Pulmonary artery endothelial cell (primary cell): Measurements from ENCODE around the gene CLP1. TPM values are rescaled to one million over a fixed set of nuclear protein-coding genes. Genes with fewer than 3 reads are reported as not detected.

Experiments used
- DNase-seq: peaks from one replicate; pipeline ENCODE4 v3.0.0-alpha.2; 2011; ENCODE audit warnings: low read depth, low spot score
- total RNA-seq: library from RNA; depleted of rRNA; stranded (reverse); fragments of >200 nt; gene quantifications from 2 replicates; pipeline ENCODE4 v1.2.3, GENCODE V29; 2014

Gene CLP1
- total RNA-seq: 22.9 and 26.0 TPM in 2 replicates

- DNase-seq: peak; percentile 96
Observed at GRCh38 chr11:57657194-57658022, at the start of gene CLP1. Gene CLP1 (plus strand): TSS chr11:57657762. CDS start chr11:57659477, 1,715 bp downstream.

GRCh38 chr11:57610170-57610569 is 47.4 kb upstream of the CLP1 start:
- no peak for DNase-seq

DNA sequence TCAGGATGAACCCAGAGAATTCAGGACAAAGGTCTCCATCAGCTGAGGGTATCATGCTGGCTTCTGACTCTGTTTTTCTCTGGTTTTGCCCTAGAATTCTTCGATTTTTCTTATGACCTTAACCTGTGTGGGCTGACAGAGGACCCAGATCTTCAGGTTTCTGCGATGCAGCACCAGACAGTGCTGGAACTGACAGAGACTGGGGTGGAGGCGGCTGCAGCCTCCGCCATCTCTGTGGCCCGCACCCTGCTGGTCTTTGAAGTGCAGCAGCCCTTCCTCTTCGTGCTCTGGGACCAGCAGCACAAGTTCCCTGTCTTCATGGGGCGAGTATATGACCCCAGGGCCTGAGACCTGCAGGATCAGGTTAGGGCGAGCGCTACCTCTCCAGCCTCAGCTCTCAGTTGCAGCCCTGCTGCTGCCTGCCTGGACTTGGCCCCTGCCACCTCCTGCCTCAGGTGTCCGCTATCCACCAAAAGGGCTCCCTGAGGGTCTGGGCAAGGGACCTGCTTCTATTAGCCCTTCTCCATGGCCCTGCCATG is 43.3 kb upstream of the CLP1 start:
- no peak for DNase-seq

DNA sequence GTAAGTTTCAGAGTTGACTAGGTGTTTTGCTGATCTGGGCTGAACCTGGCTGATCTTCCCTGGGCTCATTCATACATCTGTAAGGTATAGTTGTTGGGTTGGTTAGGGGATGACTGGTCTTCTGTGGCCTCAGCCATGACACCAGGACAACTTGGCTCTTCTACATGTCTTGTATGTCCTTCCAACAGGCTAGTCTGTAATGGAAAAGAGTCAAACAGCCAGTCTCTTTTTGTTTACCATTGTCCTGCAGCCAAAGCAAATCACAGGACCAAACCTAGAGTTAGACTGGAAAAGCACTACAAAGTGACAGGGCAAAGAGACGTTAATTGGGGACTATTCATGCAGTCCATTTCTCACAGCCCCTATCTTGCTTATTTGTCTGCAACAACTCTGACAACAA is 42.3 kb upstream of the CLP1 start:
- no peak for DNase-seq

DNA sequence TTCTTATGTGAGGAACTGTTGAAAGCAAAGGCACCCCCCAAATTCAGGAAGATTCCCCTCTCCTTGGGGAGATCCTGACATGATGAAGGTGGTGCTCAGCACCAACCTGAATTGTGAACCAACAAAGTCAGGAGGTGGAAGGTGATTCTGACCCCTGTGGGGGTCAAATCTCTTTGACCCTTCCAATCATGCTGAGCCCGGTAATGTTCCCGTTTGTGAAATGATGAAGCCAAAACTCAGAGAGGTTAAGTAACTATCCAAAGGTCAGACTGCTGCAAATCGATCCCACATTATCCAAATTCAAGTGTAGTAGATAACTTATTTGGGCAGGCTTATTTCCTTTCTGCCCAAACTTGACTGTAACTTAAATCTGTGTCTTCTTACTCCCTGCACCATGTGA is 41.0 kb upstream of the CLP1 start:
- DNase-seq: no peak

DNA sequence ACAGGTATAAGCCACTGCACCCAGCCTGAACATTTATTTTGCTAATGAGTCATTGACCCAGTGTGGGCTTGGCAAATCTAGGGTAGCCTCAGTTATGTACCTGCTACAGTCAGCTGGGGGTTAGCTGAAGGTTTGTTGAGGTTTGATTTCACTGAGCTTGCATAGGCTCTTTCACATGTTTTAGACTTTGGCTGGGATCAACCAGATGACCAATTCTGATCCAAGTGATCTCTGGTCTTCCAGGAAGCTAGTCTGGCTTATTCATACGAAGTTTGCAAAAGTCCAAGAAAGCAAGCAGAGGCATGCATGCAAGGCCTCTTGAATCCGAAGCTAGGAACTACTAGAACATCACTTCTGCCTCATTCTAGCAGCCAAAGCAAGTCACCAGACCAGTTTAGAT is 39.1 kb upstream of the CLP1 start:
- no peak for DNase-seq

GRCh38 chr11:57619331-57619730 is 38.2 kb upstream of the CLP1 start:
- DNase-seq: no peak

- DNase-seq: no peak
Observed at GRCh38 chr11:57620467-57620866, 37.1 kb upstream of the CLP1 start.

- no peak for DNase-seq
Observed at GRCh38 chr11:57622263-57622662, 35.3 kb upstream of the CLP1 start.

GRCh38 chr11:57624864-57625263 is 32.7 kb upstream of the CLP1 start:
- DNase-seq: no peak

DNA sequence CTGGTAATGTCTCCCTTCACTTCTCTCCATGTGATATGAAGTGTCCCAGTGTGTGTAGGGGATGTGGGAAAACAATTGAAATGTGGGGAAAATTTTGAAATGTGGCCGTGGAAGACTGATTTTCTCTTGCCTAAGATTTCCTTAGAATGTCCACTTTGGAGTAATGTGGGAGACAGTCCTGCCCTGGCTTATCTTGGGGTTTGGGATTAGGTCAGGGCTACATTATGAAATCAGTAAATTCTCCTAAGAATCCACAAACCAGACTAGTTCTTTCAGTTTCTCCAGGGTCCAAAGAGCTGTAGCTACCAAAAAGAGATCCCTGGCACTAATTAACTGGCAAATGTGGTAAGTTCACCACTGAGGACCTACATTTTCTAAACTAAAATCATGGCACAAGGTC is 30.7 kb upstream of the CLP1 start:
- DNase-seq: no peak

GRCh38 chr11:57630171-57630570 is 27.4 kb upstream of the CLP1 start:
- DNase-seq: no peak

DNA sequence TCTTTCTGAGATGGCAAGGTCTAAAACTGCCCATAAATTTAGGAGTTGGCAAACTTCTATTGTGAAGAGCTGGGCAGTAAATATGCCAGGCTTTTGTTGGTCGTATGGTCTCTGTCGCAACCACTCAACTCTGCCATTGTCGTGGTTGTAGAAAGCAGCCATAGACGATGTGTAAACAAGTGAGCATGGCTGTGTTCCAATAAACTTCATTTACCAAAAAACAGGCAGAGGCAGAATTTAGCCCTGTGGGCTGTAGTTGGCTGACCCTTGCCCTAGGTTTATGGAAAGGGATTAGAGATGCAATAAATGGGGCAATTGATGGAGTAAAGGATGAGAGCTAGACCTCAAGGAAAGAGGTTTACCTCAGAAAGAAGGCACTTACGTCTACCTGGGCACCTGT is 25.4 kb upstream of the CLP1 start:
- no peak for DNase-seq

DNA sequence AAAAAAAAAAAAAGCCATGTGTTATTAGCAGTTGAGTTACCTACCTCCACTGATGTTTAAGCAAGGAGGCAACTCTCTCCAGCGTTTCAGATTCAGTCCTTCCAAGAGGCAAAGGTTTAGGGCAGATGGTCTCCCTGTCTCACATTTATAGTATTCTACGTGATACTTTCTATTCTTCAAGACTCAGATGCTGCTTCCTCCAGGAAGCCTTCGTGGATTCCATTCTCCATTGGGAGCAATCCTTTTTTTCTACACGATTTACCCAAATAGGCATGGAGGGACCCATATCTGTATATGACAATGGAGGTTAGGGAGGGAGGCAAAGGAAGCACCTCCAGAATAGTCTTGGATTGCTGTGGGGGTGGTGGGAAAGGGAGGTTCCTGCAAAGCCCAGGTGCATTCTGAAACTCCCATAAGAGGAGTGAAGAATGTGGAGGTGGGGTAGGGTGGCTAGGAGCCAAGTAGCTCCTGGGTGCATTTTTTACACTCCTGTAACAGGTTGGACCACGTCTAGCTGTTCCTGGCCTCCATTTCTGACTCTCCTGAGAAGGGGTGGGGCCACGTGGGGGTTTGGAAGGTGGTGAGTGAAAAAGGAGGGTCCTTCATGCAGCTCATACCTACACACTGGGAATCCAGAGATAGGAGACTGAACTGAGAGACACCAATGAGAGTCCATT is 24.0 kb upstream of the CLP1 start:
- no peak for DNase-seq

GRCh38 chr11:57634311-57634710 is 23.3 kb upstream of the CLP1 start:
- no peak for DNase-seq

DNA sequence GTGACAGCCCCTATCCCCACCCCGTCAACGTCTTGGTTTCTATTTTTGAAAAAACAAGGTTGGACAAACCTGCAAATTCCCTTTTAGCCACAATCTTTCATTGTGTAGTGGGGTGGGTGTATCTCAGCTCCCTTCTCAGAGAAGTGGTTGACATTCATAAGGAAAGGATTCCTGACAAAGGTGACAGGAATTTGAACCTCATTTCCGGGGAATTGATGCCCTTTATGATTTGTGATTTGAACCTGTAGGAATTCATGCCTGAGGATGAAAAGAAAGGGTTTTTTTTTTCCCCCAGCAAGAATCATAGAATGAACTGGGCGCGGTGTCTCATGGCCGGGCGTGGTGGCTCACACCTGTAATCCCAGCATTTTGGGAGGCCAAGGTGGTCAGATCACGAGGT is 22.3 kb upstream of the CLP1 start:
- DNase-seq: no peak

- no peak for DNase-seq
Observed at GRCh38 chr11:57637626-57638004, 19.9 kb upstream of the CLP1 start.

DNA sequence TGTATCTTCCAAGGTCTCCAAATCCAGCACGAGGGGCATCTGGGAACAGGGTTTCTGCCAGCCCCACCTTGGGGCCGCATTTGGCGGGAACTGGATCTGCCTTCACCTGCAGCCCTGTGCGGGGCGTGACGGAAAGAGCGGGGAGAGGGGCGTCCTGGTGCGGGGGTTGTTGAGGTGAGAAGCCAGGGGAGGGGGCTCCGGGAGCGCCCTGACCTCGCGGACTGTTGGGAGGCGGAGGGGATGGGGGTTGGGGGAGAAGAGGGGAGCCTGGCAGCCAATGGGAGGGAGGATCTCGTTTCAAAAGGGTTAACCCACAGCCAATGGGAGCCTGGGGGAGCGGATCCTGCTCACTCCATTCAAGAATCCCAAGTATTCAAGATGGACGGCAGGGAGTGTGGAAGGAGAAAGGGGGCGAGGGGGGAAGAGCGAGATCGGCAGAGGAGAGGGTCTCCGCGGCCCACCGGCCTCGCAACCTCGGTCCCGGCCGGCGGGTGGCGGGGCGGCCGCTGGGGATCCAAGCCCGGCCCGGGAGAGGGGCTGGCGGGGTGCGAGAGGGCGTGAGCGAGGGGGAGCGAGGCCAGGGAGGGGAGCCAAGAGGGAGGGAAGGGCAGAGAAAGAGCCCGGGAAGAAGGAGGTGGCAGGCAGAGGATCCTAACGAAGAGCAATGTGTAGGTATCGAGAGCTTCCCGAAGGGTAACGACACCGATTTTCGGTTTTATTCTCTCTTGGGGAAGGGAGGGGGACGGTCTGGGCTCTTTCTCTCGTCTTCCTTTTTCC is 19.4 kb upstream of the CLP1 start:
- peak; percentile 60 for DNase-seq

GRCh38 chr11:57638811-57639320 is 18.7 kb upstream of the CLP1 start:
- no peak for DNase-seq

DNA sequence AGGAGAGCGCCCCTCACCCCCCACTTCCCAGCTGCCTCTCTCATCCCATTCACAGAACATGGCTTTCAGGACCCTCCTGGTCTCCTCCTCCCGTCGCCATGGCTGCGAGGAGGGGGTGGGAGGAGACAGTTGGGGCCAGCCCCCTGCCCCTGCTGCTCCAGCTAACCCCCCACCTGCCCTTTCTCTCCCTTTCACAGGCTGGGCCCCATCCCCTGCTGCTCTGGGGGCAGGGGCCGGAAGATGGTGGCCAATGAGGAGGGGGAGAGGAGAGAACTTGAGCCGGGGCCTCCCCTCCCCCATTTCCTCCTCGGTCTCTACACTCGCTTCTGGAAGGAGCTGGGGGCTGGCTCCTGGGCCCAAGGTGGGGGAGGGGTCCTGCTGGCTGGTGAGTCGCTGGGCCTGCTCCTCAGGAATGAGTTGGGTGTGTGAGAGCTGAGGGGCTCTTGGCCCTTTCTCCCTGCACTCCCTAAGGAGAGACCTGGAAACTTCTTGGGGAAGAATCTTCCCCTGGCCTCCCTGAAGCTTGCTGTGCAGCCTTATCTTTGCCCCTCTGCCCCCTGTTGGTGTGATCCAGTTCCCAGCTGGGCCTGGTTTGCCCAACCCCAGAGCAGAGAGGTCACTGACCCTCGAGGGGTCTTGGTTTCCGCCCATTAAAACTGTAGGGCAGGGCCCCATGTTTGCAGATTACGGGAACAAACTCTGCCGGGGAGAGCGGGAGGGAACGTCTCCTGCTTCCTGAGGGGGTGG is 18.1 kb upstream of the CLP1 start:
- no peak for DNase-seq
